A673 (cell line): ENCODE results near the gene FAM163B.

Experiments used
- EZH2 ChIP-seq: fragments of 200-600 bp; sonication (generic); IDR thresholded peaks from 2 replicates; pipeline ENCODE4 v1.6.1; 2017; ENCODE audit warnings: borderline replicate concordance, low read depth, mild to moderate bottlenecking, mixed read lengths, antibody characterized with exemption, low read length; ENCODE audit not compliant: poor library complexity, severe bottlenecking
- TF ChIP-seq, protein P1 (sequence below): fragments of 300-800, 200-600 bp; sonication (generic); conservative IDR thresholded peaks from 2 replicates; pipeline ENCODE4 v1.5.1; 2017; ENCODE audit warnings: low read depth, mild to moderate bottlenecking, antibody characterized with exemption, low read length, moderate library complexity, mixed read lengths

- TF ChIP-seq, protein P1, sequence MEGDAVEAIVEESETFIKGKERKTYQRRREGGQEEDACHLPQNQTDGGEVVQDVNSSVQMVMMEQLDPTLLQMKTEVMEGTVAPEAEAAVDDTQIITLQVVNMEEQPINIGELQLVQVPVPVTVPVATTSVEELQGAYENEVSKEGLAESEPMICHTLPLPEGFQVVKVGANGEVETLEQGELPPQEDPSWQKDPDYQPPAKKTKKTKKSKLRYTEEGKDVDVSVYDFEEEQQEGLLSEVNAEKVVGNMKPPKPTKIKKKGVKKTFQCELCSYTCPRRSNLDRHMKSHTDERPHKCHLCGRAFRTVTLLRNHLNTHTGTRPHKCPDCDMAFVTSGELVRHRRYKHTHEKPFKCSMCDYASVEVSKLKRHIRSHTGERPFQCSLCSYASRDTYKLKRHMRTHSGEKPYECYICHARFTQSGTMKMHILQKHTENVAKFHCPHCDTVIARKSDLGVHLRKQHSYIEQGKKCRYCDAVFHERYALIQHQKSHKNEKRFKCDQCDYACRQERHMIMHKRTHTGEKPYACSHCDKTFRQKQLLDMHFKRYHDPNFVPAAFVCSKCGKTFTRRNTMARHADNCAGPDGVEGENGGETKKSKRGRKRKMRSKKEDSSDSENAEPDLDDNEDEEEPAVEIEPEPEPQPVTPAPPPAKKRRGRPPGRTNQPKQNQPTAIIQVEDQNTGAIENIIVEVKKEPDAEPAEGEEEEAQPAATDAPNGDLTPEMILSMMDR, result no peak
- TF ChIP-seq EZH2, result no peak
Measured at GRCh38 chr9:133533857-133534256, 75.3 kb downstream of the FAM163B start.
